GM12878 (cell line): ENCODE results near the gene CYP26C1. TPM values are rescaled to one million over a fixed set of nuclear protein-coding genes. Genes with fewer than 3 reads are reported as not detected.

Experiments
- ATAC-seq: fragments of 200-7000 bp; cut with Tn5 transposase; 3 replicates; pipeline ENCODE4 v1.9.1; 2020; ENCODE audit warnings: mild to moderate bottlenecking, moderate library complexity
- BruUV-seq: library from RNA; stranded (reverse); fragments of 400-500 nt; replicated peaks from 2 replicates; lab custom pipeline; 2021; lab: Mats Ljungman, UMichigan
- CTCF ChIA-PET: fragments of 300-600 bp; sonication (Branson Sonifier 250); formaldehyde crosslinking; extraction: SDS; loops from one replicate; lab custom pipeline; 2021; ENCODE audit warnings: inconsistent platforms; lab: Yijun Ruan, JAX
- POLR2A ChIA-PET: fragments of 350-600 bp; formaldehyde crosslinking; extraction: SDS; loops from one replicate; lab custom pipeline; 2021; ENCODE audit warnings: inconsistent platforms; lab: Charles Lee
- RAD21 ChIA-PET: fragments of 300-600 bp; sonication (Branson Sonifier 250); formaldehyde crosslinking; loops from one replicate; lab custom pipeline; 2023; ENCODE audit warnings: antibody characterized with exemption; ENCODE audit not compliant: unreplicated experiment; lab: Charles Lee
- SMC1A ChIA-PET: fragments of 300-600 bp; sonication (Branson Sonifier 250); formaldehyde crosslinking; loops from one replicate; lab custom pipeline; 2023; ENCODE audit not compliant: unreplicated experiment, uncharacterized antibody; lab: Charles Lee
- DNase-seq: peaks from one replicate; pipeline ENCODE4 v3.0.0-alpha.2; 2011; ENCODE audit warnings: low read depth, low spot score
- FAIRE-seq: peaks from 3 replicates; lab custom pipeline; 2011; peaks lifted over from hg19 to GRCh38; lab: Jason Lieb, UNC
- H2AFZ ChIP-seq: 2 replicates; pipeline ENCODE4 v1.6.0; 2011; ENCODE audit warnings: low read depth, low read length, control low read depth; ENCODE audit not compliant: control insufficient read depth
- H3K27ac ChIP-seq: 2 replicates; pipeline ENCODE4 v1.5.1; 2011; ENCODE audit warnings: control low read depth; ENCODE audit not compliant: control insufficient read depth, insufficient read depth
- H3K27me3 ChIP-seq, 2 experiments: replicated peaks in 1 of 2; 2 replicates each; pipeline versions ENCODE4 v1.6.0 to v1.6.1; 2011; ENCODE audit warnings: low read length in 1 of 2; ENCODE audit not compliant: control insufficient read depth in 2 of 2, insufficient read depth in 2 of 2
- H3K36me3 ChIP-seq, 2 experiments: 2 replicates each; pipeline ENCODE4 v1.5.1; 2011; ENCODE audit warnings: low read length in 1 of 2; ENCODE audit not compliant: control insufficient read depth in 2 of 2, insufficient read depth in 2 of 2
- H3K4me1 ChIP-seq: 2 replicates; pipeline ENCODE4 v1.6.1; 2011; ENCODE audit warnings: mild to moderate bottlenecking, low read length, moderate library complexity, mixed read lengths; ENCODE audit not compliant: control insufficient read depth, insufficient read depth
- H3K4me2 ChIP-seq: 2 replicates; pipeline ENCODE4 v1.6.0; 2011; ENCODE audit warnings: control low read depth; ENCODE audit not compliant: control insufficient read depth, insufficient read depth
- H3K4me3 ChIP-seq: fragments of 200-600 bp; sonication (generic); 2 replicates; pipeline ENCODE4 v1.5.1; 2016
- H3K79me2 ChIP-seq: 2 replicates; pipeline ENCODE4 v1.6.0; 2011; ENCODE audit warnings: low read length; ENCODE audit not compliant: control insufficient read depth, insufficient read depth
- H3K9ac ChIP-seq: 2 replicates; pipeline ENCODE4 v1.8.0; 2011; ENCODE audit warnings: low read length, control low read depth, mixed read lengths; ENCODE audit not compliant: control insufficient read depth, insufficient read depth
- H3K9me3 ChIP-seq: replicated peaks from 3 replicates; pipeline ENCODE4 v1.5.1; 2011; ENCODE audit warnings: mild to moderate bottlenecking, low read length; ENCODE audit not compliant: control insufficient read depth, insufficient read depth
- H4K20me1 ChIP-seq: 2 replicates; pipeline ENCODE4 v1.6.0; 2011; ENCODE audit not compliant: control insufficient read depth, insufficient read depth
- CBX5 ChIP-seq: sonication (generic); IDR thresholded peaks from 2 replicates; pipeline ENCODE4 v1.6.1; 2016; ENCODE audit warnings: low read depth, moderate library complexity, mild to moderate bottlenecking, inconsistent platforms
- E4F1 ChIP-seq: fragments of 450-650 bp; IDR thresholded peaks from 2 replicates; pipeline ENCODE4 v1.6.1; 2018; ENCODE audit warnings: borderline replicate concordance, mild to moderate bottlenecking; ENCODE audit not compliant: partially characterized antibody
- EGR1 ChIP-seq, 2 experiments: IDR thresholded peaks; 1 replicate in 1 of 2; 2 replicates in 1 of 2; pipeline ENCODE4 v1.6.1; 2011 to 2012; ENCODE audit warnings: low read depth in 2 of 2, low read length in 2 of 2, borderline replicate concordance in 1 of 2, mild to moderate bottlenecking in 1 of 2, moderate library complexity in 1 of 2
- KAT2A ChIP-seq: conservative IDR thresholded peaks from 2 replicates; pipeline ENCODE4 v1.6.1; 2011; ENCODE audit warnings: low read depth, low read length; ENCODE audit not compliant: control insufficient read depth
- PKNOX1 ChIP-seq: fragments of 450-650 bp; IDR thresholded peaks from 2 replicates; pipeline ENCODE4 v1.6.1; 2016; ENCODE audit warnings: mild to moderate bottlenecking
- RFX5 ChIP-seq: IDR thresholded peaks from 2 replicates; pipeline ENCODE4 v1.6.1; 2011; ENCODE audit warnings: low read depth, low read length, improper control_type of control experiment
- SP1 ChIP-seq: IDR thresholded peaks from one replicate; pipeline ENCODE4 v1.6.1; 2011; ENCODE audit warnings: low read depth, low read length
- SREBF2 ChIP-seq: IDR thresholded peaks from 2 replicates; pipeline ENCODE4 v1.6.1; 2012; ENCODE audit warnings: mild to moderate bottlenecking, low read length
- SUPT20H ChIP-seq: IDR thresholded peaks from 2 replicates; pipeline ENCODE4 v1.6.1; 2011; ENCODE audit warnings: low read depth, mild to moderate bottlenecking, low read length, moderate library complexity, borderline replicate concordance; ENCODE audit not compliant: control insufficient read depth
- TBL1XR1 ChIP-seq: IDR thresholded peaks from 2 replicates; pipeline ENCODE4 v1.6.1; 2012; ENCODE audit warnings: low read depth, low read length, improper control_type of control experiment
- ZNF24 ChIP-seq: fragments of 450-650 bp; IDR thresholded peaks from 2 replicates; pipeline ENCODE4 v1.6.1; 2017; ENCODE audit warnings: antibody characterized with exemption, mild to moderate bottlenecking
- WGBS: methylation state at CpG from one replicate; pipeline ENCODE4 v1.1.6; 2016; ENCODE audit warnings: low lambda C conversion rate; ENCODE audit not compliant: insufficient replicate concordance, insufficient coverage; ENCODE audit errors: missing lambda C conversion rate; 5-methylcytosine and 5-hydroxymethylcytosine counted together
- in situ Hi-C: fragments of 300-500 bp; cut with MboI; formaldehyde crosslinking; loops from 9 replicates; pipeline ENCODE4 v1.14.3; 2018; ENCODE audit warnings: mixed read lengths
- intact Hi-C: fragments of 100-400 bp; cut with micrococcal nuclease; formaldehyde crosslinking; loops from one replicate; pipeline ENCODE4 v1.14.2; 2022; ENCODE audit not compliant: unreplicated experiment
- polyA plus RNA-seq, 11 experiments: library from polyadenylated mRNA; depleted of rRNA in 4 of 11; unstranded in 6 of 11; stranded (reverse) in 5 of 11; fragments of >200 nt; fragmentation: Nextera tagmentation in 4 of 11; fragmentation: Illumina TruSeq in 1 of 11; extraction: Ambion mirVana in 4 of 11; extraction: Trizol in 1 of 11; gene quantifications; 1 replicate in 1 of 11; 2 replicates in 10 of 11; pipeline versions ENCODE4 v1.2.1 to v1.2.3, GENCODE V29; 2011 to 2016; ENCODE audit warnings: inconsistent platforms in 2 of 11, missing spikeins in 2 of 11, low read depth in 1 of 11
- total RNA-seq, 4 experiments: library from RNA; depleted of rRNA in 3 of 4; stranded (reverse); fragments of >200 nt in 3 of 4; fragmentation: Illumina TruSeq in 1 of 4; extraction: Trizol in 1 of 4; gene quantifications; 2 replicates each; pipeline versions ENCODE4 v1.2.1 to v1.2.3, GENCODE V29; 2013 to 2021

Gene CYP26C1
- total and polyA plus RNA-seq, 10 of the 15 experiments (the other 5 are each of a cell fraction or from before 2014, with no cell fraction given) = under 0.01 to 0.08 TPM; not detected in 8

- 60% methylated on average over 7 of the region's 7 CpGs for WGBS
- no peak for DNase-seq
- no peaks in the 10 kb centered on the region for H4K20me1 ChIP-seq
- ATAC-seq = no peak
- in situ Hi-C loops = loop anchor here (5.0 kb wide), 2 partner anchors 208 to 268 kb away; no protein-coding TSS in a partner anchor
- H3K4me2 ChIP-seq = no peak overlapping the region
- ChIA-PET POLR2A (no interaction called here), RAD21 (no interaction called here), SMC1A (interaction anchor here (2.7 kb wide), 1 partner anchor 31 kb away, joined by 11 read pairs; no protein-coding TSS in a partner anchor), CTCF (interaction anchor here (6.3 kb wide), 1 partner anchor 268 kb away, joined by 44 read pairs; no protein-coding TSS in a partner anchor)
- BruUV-seq = no TSS peak
- no peak overlapping the region for H3K4me3 ChIP-seq
- intact Hi-C loops = loop anchor here (5.0 kb wide), 1 partner anchor 117 kb away; no protein-coding TSS in a partner anchor
- H3K27ac ChIP-seq = no peak overlapping the region
- peaks cover 5% of the 10 kb centered on the region; the same call in 1 of the 2 replicates for H3K4me1 ChIP-seq
- no peaks in the 10 kb centered on the region for H3K36me3 ChIP-seq
- TF ChIP-seq SUPT20H (no peak), SP1 (no peak), RFX5 (no peak)
- H2AFZ ChIP-seq = no peak overlapping the region
- H3K9ac ChIP-seq = no peak overlapping the region
- no peaks in the 10 kb centered on the region for H3K9me3 ChIP-seq
- H3K79me2 ChIP-seq = no peaks in the 10 kb centered on the region
- FAIRE-seq = no peak
- H3K27me3 ChIP-seq = peaks cover 0 to 1% of the 10 kb centered on the region in 2 experiments; a peak in 2 of 4 replicates
Measured at GRCh38 chr10:93083743-93084539, 23.3 kb downstream of the CYP26C1 start.

- peak; percentile 38 for DNase-seq
- no peak overlapping the region for H2AFZ ChIP-seq
- intact Hi-C loops = no loop called here
- TF ChIP-seq SREBF2 (no peak), E4F1 (no peak), TBL1XR1 (no peak), KAT2A (no peak), CBX5 (no peak), EGR1 (IDR thresholded peaks at IDR 0.05; ENCODE audit: borderline replicate concordance in 1 of 2, low read depth in 2 of 2, low read length in 2 of 2) (no peak), ZNF24 (no peak), PKNOX1 (no peak)
Measured at GRCh38 chr10:93085272-93085859, 24.8 kb downstream of the CYP26C1 start.

More at GRCh38 chr10:93085272-93085859, 24.8 kb downstream of the CYP26C1 start:
- in situ Hi-C loops = no loop called here
- ATAC-seq = peak; percentile 75
- ChIA-PET RAD21 (no interaction called here), SMC1A (interaction anchor here (0.8 to 2.7 kb wide), 4 partner anchors 25 to 397 kb away, joined by 3 to 11 read pairs (median 4); partner anchors contain the start of gene MYOF), CTCF (interaction anchor here (0.6 to 1.3 kb wide), 3 partner anchors 10 to 136 kb away, joined by 3 to 4 read pairs (median 4); no protein-coding TSS in a partner anchor), POLR2A (no interaction called here)
- H3K4me3 ChIP-seq = no peak overlapping the region
- no peaks in the 10 kb centered on the region for H3K36me3 ChIP-seq
- H3K4me2 ChIP-seq = no peak overlapping the region; the same call in 1 of the 2 replicates
- H3K79me2 ChIP-seq = no peaks in the 10 kb centered on the region
- H3K9me3 ChIP-seq = no peaks in the 10 kb centered on the region
- no TSS peak for BruUV-seq
- H4K20me1 ChIP-seq = no peaks in the 10 kb centered on the region
- 37% methylated on average over 4 of the region's 4 CpGs for WGBS
- no peak overlapping the region for H3K27ac ChIP-seq
- no peak overlapping the region for H3K9ac ChIP-seq
- no peaks in the 10 kb centered on the region; a peak in 1 of 4 replicates for H3K27me3 ChIP-seq
- FAIRE-seq = no peak
- peaks cover 5% of the 10 kb centered on the region; the same call in 1 of the 2 replicates for H3K4me1 ChIP-seq
